ENCODE results near the gene NOX4. TPM values are rescaled to one million over a fixed set of nuclear protein-coding genes. Genes with fewer than 3 reads are reported as not detected.
"Not testable (repeated sequence)": the region's sequence is repeated elsewhere in the genome, so short reads cannot be mapped to it uniquely, and the experiment has no call there.

Gene NOX4
- polyA plus RNA-seq, 4 donors = 0.31 to 3.0 TPM; not detected in 2

DNA sequence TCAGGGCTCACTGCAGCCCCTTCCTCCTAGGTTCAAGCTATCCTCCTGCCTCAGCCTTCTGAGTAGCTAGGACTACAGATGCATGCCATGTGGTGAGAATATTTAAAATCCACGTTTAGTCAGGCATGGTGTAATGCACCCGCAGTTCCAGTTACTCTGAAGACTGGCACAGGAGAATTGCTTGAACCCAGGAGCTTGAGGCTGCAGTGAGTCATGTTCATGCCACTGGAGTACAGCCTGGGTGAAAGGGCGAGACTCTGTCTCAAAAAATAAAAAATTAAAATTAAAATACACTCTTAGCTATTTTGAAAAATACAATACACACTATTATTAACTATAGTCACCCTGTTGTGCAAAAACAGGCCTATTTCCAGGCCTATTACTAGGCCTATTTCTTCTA, 38.4 kb downstream of the NOX4 start:
- H3K27ac ChIP-seq (ENCODE audit: low read depth in 1 of 3, low read length in 2 of 3) = no peak overlapping the region
- no peaks in the 10 kb centered on the region for H3K9me3 ChIP-seq (ENCODE audit: control insufficient read depth in 2 of 2, insufficient read depth in 1 of 2, low read depth in 1 of 2, low read length in 1 of 2)
- H3K27me3 ChIP-seq (ENCODE audit: control insufficient read depth in 3 of 3, insufficient read depth in 3 of 3, low read length in 3 of 3) = no peaks in the 10 kb centered on the region
- 61 to 74% (median 68%) methylated on average over 3 of the region's 3 CpGs for WGBS, 3 donors
- H3K4me1 ChIP-seq (ENCODE audit: control insufficient read depth in 3 of 3, insufficient read depth in 2 of 3, low read depth in 1 of 3, low read length in 2 of 3) = no peaks in the 10 kb centered on the region
- no peak for FAIRE-seq
- H3K36me3 ChIP-seq (ENCODE audit: control insufficient read depth in 3 of 3, insufficient read depth in 2 of 3, low read depth in 1 of 3, low read length in 3 of 3) = no peaks in the 10 kb centered on the region
- DNase-seq = no peak
- no peak overlapping the region for H3K4me3 ChIP-seq (ENCODE audit: low read depth in 1 of 3, low read length in 3 of 3)

- DNase-seq (no peak), FAIRE-seq (no peak)
- Histone ChIP-seq H3K27me3 (ENCODE audit: control insufficient read depth in 3 of 3, insufficient read depth in 3 of 3, low read length in 3 of 3) (no peaks in the 10 kb centered on the region), H3K9me3 (ENCODE audit: control insufficient read depth in 2 of 2, insufficient read depth in 1 of 2, low read depth in 1 of 2, low read length in 1 of 2) (no peaks in the 10 kb centered on the region), H3K4me3 (ENCODE audit: low read depth in 1 of 3, low read length in 3 of 3) (no peak overlapping the region), H3K4me1 (ENCODE audit: control insufficient read depth in 3 of 3, insufficient read depth in 2 of 3, low read depth in 1 of 3, low read length in 2 of 3) (no peaks in the 10 kb centered on the region), H3K36me3 (ENCODE audit: control insufficient read depth in 3 of 3, insufficient read depth in 2 of 3, low read depth in 1 of 3, low read length in 3 of 3) (no peaks in the 10 kb centered on the region), H3K27ac (ENCODE audit: low read depth in 1 of 3, low read length in 2 of 3) (no peak overlapping the region)
Observed at GRCh38 chr11:89447845-89448244, 43.3 kb downstream of the NOX4 start.

- H3K36me3 ChIP-seq (ENCODE audit: control insufficient read depth in 3 of 3, insufficient read depth in 2 of 3, low read depth in 1 of 3, low read length in 3 of 3) = no peaks in the 10 kb centered on the region
- WGBS, 3 donors = 69 to 78% (median 73%) methylated on average over 5 of the region's 5 CpGs
- no peak for FAIRE-seq
Observed at GRCh38 chr11:89443361-89444322, 47.5 kb downstream of the NOX4 start.

GRCh38 chr11:89442801-89443200, 48.4 kb downstream of the NOX4 start:
- no peaks in the 10 kb centered on the region for H3K4me1 ChIP-seq (ENCODE audit: control insufficient read depth in 3 of 3, insufficient read depth in 2 of 3, low read depth in 1 of 3, low read length in 2 of 3)
- FAIRE-seq (no peak), DNase-seq (no peak)
- WGBS, 3 donors = 73 to 86% (median 78%) methylated on average over 2 of the region's 2 CpGs
- H3K9me3 ChIP-seq (ENCODE audit: control insufficient read depth in 2 of 2, insufficient read depth in 1 of 2, low read depth in 1 of 2, low read length in 1 of 2) = no peaks in the 10 kb centered on the region
- H3K36me3 ChIP-seq (ENCODE audit: control insufficient read depth in 3 of 3, insufficient read depth in 2 of 3, low read depth in 1 of 3, low read length in 3 of 3) = no peaks in the 10 kb centered on the region
- H3K27ac ChIP-seq (ENCODE audit: low read depth in 1 of 3, low read length in 2 of 3) = no peak overlapping the region
- H3K27me3 ChIP-seq (ENCODE audit: control insufficient read depth in 3 of 3, insufficient read depth in 3 of 3, low read length in 3 of 3) = no peaks in the 10 kb centered on the region
- no peak overlapping the region for H3K4me3 ChIP-seq (ENCODE audit: low read depth in 1 of 3, low read length in 3 of 3)

More at GRCh38 chr11:89443361-89444322, 47.5 kb downstream of the NOX4 start:
- no peak for DNase-seq
- H3K4me1 ChIP-seq (ENCODE audit: control insufficient read depth in 3 of 3, insufficient read depth in 2 of 3, low read depth in 1 of 3, low read length in 2 of 3) = no peaks in the 10 kb centered on the region
- H3K27me3 ChIP-seq (ENCODE audit: control insufficient read depth in 3 of 3, insufficient read depth in 3 of 3, low read length in 3 of 3) = no peaks in the 10 kb centered on the region
- no peak overlapping the region for H3K4me3 ChIP-seq (ENCODE audit: low read depth in 1 of 3, low read length in 3 of 3)
- no peaks in the 10 kb centered on the region for H3K9me3 ChIP-seq (ENCODE audit: control insufficient read depth in 2 of 2, insufficient read depth in 1 of 2, low read depth in 1 of 2, low read length in 1 of 2)
- H3K27ac ChIP-seq (ENCODE audit: low read depth in 1 of 3, low read length in 2 of 3) = no peak overlapping the region

DNA sequence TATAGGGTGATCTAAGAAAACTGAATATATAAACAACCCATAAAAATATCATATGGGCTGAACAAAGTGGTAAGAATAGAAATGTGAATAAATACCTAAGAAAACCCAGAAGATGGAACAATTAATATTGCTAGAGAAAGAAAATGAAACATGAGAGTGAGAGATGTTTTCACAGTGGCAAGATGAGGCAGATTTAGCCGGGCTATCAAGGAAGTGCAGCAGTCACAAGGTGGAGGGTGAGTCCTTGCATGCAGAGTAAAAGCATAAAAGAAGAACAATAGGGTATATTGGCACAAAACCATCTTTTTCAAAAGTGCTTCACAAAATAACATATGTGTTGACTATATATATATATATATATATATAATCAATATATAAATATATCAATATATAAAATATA, 49.6 kb downstream of the NOX4 start:
- Histone ChIP-seq H3K27me3 (ENCODE audit: control insufficient read depth in 3 of 3, insufficient read depth in 3 of 3, low read length in 3 of 3) (no peaks in the 10 kb centered on the region), H3K4me3 (ENCODE audit: low read depth in 1 of 3, low read length in 3 of 3) (no peak overlapping the region), H3K4me1 (ENCODE audit: control insufficient read depth in 3 of 3, insufficient read depth in 2 of 3, low read depth in 1 of 3, low read length in 2 of 3) (no peaks in the 10 kb centered on the region), H3K9me3 (ENCODE audit: control insufficient read depth in 2 of 2, insufficient read depth in 1 of 2, low read depth in 1 of 2, low read length in 1 of 2) (no peaks in the 10 kb centered on the region), H3K27ac (ENCODE audit: low read depth in 1 of 3, low read length in 2 of 3) (no peak overlapping the region), H3K36me3 (ENCODE audit: control insufficient read depth in 3 of 3, insufficient read depth in 2 of 3, low read depth in 1 of 3, low read length in 3 of 3) (no peaks in the 10 kb centered on the region)
- FAIRE-seq (no peak), DNase-seq (no peak)
- WGBS, 3 donors = 73 to 84% (median 74%) methylated on average over 1 of the region's 1 CpG

DNA sequence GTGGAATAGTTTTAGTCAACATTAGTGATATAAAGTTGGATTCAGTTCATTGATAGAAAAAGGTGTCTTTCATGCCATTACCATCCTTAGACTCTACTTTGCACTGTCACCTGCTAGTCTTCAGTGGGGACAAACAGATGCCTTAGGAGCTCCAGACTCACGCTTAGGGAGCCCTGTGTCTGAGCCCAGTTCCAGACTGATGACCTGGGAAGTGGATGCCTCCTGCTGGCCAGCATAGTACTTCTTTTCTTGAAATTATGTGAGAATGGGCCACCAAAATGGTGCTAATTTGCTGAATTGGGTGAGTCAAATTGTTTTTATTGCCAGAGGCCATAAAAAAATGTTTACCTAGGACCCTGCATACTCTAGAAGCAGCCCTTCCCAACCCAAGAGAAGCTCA, 53.9 kb downstream of the NOX4 start:
- 78 to 93% (median 84%) methylated on average over 1 of the region's 1 CpG for WGBS, 3 donors
- no peaks in the 10 kb centered on the region for H3K9me3 ChIP-seq (ENCODE audit: control insufficient read depth in 2 of 2, insufficient read depth in 1 of 2, low read depth in 1 of 2, low read length in 1 of 2)
- no peaks in the 10 kb centered on the region for H3K27me3 ChIP-seq (ENCODE audit: control insufficient read depth in 3 of 3, insufficient read depth in 3 of 3, low read length in 3 of 3)
- DNase-seq = no peak
- H3K4me3 ChIP-seq (ENCODE audit: low read depth in 1 of 3, low read length in 3 of 3) = no peak overlapping the region
- no peaks in the 10 kb centered on the region for H3K4me1 ChIP-seq (ENCODE audit: control insufficient read depth in 3 of 3, insufficient read depth in 2 of 3, low read depth in 1 of 3, low read length in 2 of 3)
- H3K36me3 ChIP-seq (ENCODE audit: control insufficient read depth in 3 of 3, insufficient read depth in 2 of 3, low read depth in 1 of 3, low read length in 3 of 3) = no peaks in the 10 kb centered on the region
- no peak for FAIRE-seq
- no peak overlapping the region for H3K27ac ChIP-seq (ENCODE audit: low read depth in 1 of 3, low read length in 2 of 3)

DNA sequence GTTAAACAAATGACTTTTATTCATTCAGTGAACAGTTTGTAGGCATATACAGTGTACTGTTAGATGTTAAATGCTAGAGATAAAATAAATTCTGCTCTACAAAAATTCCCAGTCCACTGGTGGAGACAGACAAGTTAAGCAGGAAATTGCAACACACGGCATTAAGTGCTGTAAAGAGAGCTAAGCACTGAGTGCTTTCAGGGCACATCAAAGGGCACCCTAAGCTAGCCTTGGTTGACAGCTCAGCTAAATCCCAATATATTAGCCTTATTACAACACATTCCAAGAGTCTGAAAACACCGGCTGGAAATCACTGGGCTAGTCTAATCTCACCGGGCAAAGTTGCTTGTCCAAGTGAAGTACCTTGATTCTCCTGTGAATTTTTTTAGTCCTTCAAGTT, 55.1 kb downstream of the NOX4 start:
- Histone ChIP-seq H3K4me3 (ENCODE audit: low read depth in 1 of 3, low read length in 3 of 3) (no peak overlapping the region), H3K27me3 (ENCODE audit: control insufficient read depth in 3 of 3, insufficient read depth in 3 of 3, low read length in 3 of 3) (no peaks in the 10 kb centered on the region), H3K4me1 (ENCODE audit: control insufficient read depth in 3 of 3, insufficient read depth in 2 of 3, low read depth in 1 of 3, low read length in 2 of 3) (no peaks in the 10 kb centered on the region), H3K27ac (ENCODE audit: low read depth in 1 of 3, low read length in 2 of 3) (no peak overlapping the region), H3K36me3 (ENCODE audit: control insufficient read depth in 3 of 3, insufficient read depth in 2 of 3, low read depth in 1 of 3, low read length in 3 of 3) (no peaks in the 10 kb centered on the region), H3K9me3 (ENCODE audit: control insufficient read depth in 2 of 2, insufficient read depth in 1 of 2, low read depth in 1 of 2, low read length in 1 of 2) (no peaks in the 10 kb centered on the region)
- peak in 1 of 2 donors; percentile 73 for DNase-seq
- FAIRE-seq = no peak
- WGBS, 3 donors = 10 to 20% (median 16%) methylated on average over 3 of the region's 3 CpGs

DNA sequence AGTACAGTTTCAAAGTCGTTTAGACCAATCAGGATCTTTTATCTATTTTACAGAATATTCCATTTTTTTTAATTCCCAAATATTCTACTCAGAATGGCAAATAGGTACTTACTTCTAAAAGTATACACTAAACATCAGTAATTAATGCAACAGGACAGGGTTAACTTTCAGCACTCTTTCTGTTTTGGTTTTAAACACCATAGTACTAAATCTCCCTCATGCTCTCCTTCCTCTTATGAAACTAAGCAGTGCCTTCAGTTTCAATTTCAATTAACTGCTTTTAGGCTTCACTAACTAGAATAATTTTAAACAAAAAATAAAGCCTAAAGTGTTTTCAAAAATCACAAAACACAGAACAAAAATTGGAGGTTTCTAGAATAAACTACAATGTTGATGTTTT, 57.9 kb downstream of the NOX4 start:
- DNase-seq = no peak
- no peaks in the 10 kb centered on the region for H3K4me1 ChIP-seq (ENCODE audit: control insufficient read depth in 3 of 3, insufficient read depth in 2 of 3, low read depth in 1 of 3, low read length in 2 of 3)
- no peak overlapping the region for H3K27ac ChIP-seq (ENCODE audit: low read depth in 1 of 3, low read length in 2 of 3)
- FAIRE-seq = no peak
- H3K9me3 ChIP-seq (ENCODE audit: control insufficient read depth in 2 of 2, insufficient read depth in 1 of 2, low read depth in 1 of 2, low read length in 1 of 2) = no peaks in the 10 kb centered on the region
- H3K27me3 ChIP-seq (ENCODE audit: control insufficient read depth in 3 of 3, insufficient read depth in 3 of 3, low read length in 3 of 3) = no peaks in the 10 kb centered on the region
- whole genome bisulfite sequencing, 3 donors = 54 to 78% (median 66%) methylated on average over 1 of the region's 1 CpG
- H3K4me3 ChIP-seq (ENCODE audit: low read depth in 1 of 3, low read length in 3 of 3) = no peak overlapping the region
- no peaks in the 10 kb centered on the region for H3K36me3 ChIP-seq (ENCODE audit: control insufficient read depth in 3 of 3, insufficient read depth in 2 of 3, low read depth in 1 of 3, low read length in 3 of 3)

- not testable (repeated sequence) for FAIRE-seq
Observed at GRCh38 chr11:89432182-89432581, 59.0 kb downstream of the NOX4 start.

More at GRCh38 chr11:89432182-89432581, 59.0 kb downstream of the NOX4 start:
- H3K27me3 ChIP-seq (ENCODE audit: control insufficient read depth in 3 of 3, insufficient read depth in 3 of 3, low read length in 3 of 3); H3K27ac ChIP-seq (ENCODE audit: low read depth in 1 of 3, low read length in 2 of 3); H3K4me1 ChIP-seq (ENCODE audit: control insufficient read depth in 3 of 3, insufficient read depth in 2 of 3, low read depth in 1 of 3, low read length in 2 of 3); H3K4me3 ChIP-seq (ENCODE audit: low read depth in 1 of 3, low read length in 3 of 3); DNase-seq; H3K9me3 ChIP-seq (ENCODE audit: control insufficient read depth in 2 of 2, insufficient read depth in 1 of 2, low read depth in 1 of 2, low read length in 1 of 2); H3K36me3 ChIP-seq (ENCODE audit: control insufficient read depth in 3 of 3, insufficient read depth in 2 of 3, low read depth in 1 of 3, low read length in 3 of 3): not testable (repeated sequence)
- WGBS, 3 donors = 87 to 93% (median 92%) methylated on average over 3 of the region's 3 CpGs

All from small intestine (tissue), 7 donors.